PC-9 (cell line): ENCODE results near the gene PAK3. TPM values are rescaled to one million over a fixed set of nuclear protein-coding genes. Genes with fewer than 3 reads are reported as not detected.

Experiments
- BruUV-seq: library from RNA; stranded (reverse); fragments of 400-500 nt; replicated peaks from 2 replicates; lab custom pipeline; 2021; lab: Mats Ljungman, UMichigan
- CTCF ChIA-PET: fragments of 300-600 bp; sonication (Branson Sonifier 250); formaldehyde crosslinking; loops from one replicate; lab custom pipeline; 2022; ENCODE audit warnings: antibody characterized with exemption; lab: Charles Lee
- POLR2A ChIA-PET: fragments of 300-600 bp; sonication (Branson Sonifier 250); formaldehyde crosslinking; loops from one replicate; lab custom pipeline; 2022; ENCODE audit warnings: antibody characterized with exemption; ENCODE audit not compliant: unreplicated experiment; lab: Charles Lee
- DNase-seq, 2 experiments: peaks; one replicate each; pipeline versions ENCODE4 v3.0.0 to v3.0.0-alpha.2; 2015 to 2022; ENCODE audit warnings: mixed read lengths in 1 of 2
- H2AFZ ChIP-seq: fragments of 200-600 bp; sonication (generic); 2 replicates; pipeline ENCODE4 v1.8.1; 2017; ENCODE audit warnings: antibody characterized with exemption
- H3F3A ChIP-seq: fragments of 200-600 bp; sonication (generic); 2 replicates; pipeline ENCODE4 v1.8.1; 2017; ENCODE audit warnings: antibody characterized with exemption, mild to moderate bottlenecking, low read depth; ENCODE audit not compliant: insufficient read depth
- H3K27ac ChIP-seq: fragments of 200-600 bp; sonication (generic); 2 replicates; pipeline ENCODE4 v1.6.1; 2016; ENCODE audit warnings: mixed run types
- H3K27me3 ChIP-seq: fragments of 200-600 bp; sonication (generic); 2 replicates; pipeline ENCODE4 v1.6.1; 2016; ENCODE audit warnings: low read depth, mixed run types; ENCODE audit not compliant: insufficient read depth
- H3K36me3 ChIP-seq: fragments of 200-600 bp; sonication (generic); 2 replicates; pipeline ENCODE4 v1.6.1; 2016; ENCODE audit warnings: low read depth, mixed run types
- H3K4me1 ChIP-seq: fragments of 200-600 bp; sonication (generic); replicated peaks from 2 replicates; pipeline ENCODE4 v1.6.1; 2016; ENCODE audit warnings: mixed run types; ENCODE audit not compliant: insufficient read depth
- H3K4me2 ChIP-seq: fragments of 200-600 bp; sonication (generic); 2 replicates; pipeline ENCODE4 v1.6.1; 2017; ENCODE audit warnings: mixed run types
- H3K4me3 ChIP-seq: fragments of 200-600 bp; sonication (generic); 2 replicates; pipeline ENCODE4 v1.6.1; 2016; ENCODE audit warnings: mixed run types
- H3K79me2 ChIP-seq: fragments of 200-600 bp; sonication (generic); 2 replicates; pipeline ENCODE4 v1.6.1; 2017; ENCODE audit warnings: low read depth, mixed run types
- H3K9me2 ChIP-seq: fragments of 200-600 bp; sonication (generic); 2 replicates; pipeline ENCODE4 v1.8.1; 2017; ENCODE audit warnings: mild to moderate bottlenecking; ENCODE audit not compliant: insufficient read depth
- H3K9me3 ChIP-seq: fragments of 200-600 bp; sonication (generic); 2 replicates; pipeline ENCODE4 v1.8.1; 2016; ENCODE audit warnings: low read depth; ENCODE audit not compliant: insufficient read depth
- H4K20me1 ChIP-seq: fragments of 200-600 bp; sonication (generic); 2 replicates; pipeline ENCODE4 v1.8.1; 2017; ENCODE audit not compliant: insufficient read depth
- EZH2 ChIP-seq: fragments of 200-600 bp; sonication (generic); IDR thresholded peaks from 2 replicates; pipeline ENCODE4 v1.8.0; 2017; ENCODE audit warnings: antibody characterized with exemption, low read depth
- intact Hi-C: fragments of 100-400 bp; cut with micrococcal nuclease; formaldehyde crosslinking; loops from one replicate; pipeline ENCODE4 v1.10.0; 2022; ENCODE audit not compliant: unreplicated experiment
- total RNA-seq: library from RNA; stranded (reverse); gene quantifications from 2 replicates; pipeline ENCODE4 v1.2.3, GENCODE V29; 2021
- TF ChIP-seq, protein P1 (sequence below): fragments of 200-600 bp; sonication (generic); conservative IDR thresholded peaks from 2 replicates; pipeline ENCODE4 v1.6.1; 2017; ENCODE audit warnings: mixed run types, antibody characterized with exemption, mild to moderate bottlenecking, moderate library complexity

PAK3 gene
- total RNA-seq, 1 experiment from 2014 or later = not detected

DNA sequence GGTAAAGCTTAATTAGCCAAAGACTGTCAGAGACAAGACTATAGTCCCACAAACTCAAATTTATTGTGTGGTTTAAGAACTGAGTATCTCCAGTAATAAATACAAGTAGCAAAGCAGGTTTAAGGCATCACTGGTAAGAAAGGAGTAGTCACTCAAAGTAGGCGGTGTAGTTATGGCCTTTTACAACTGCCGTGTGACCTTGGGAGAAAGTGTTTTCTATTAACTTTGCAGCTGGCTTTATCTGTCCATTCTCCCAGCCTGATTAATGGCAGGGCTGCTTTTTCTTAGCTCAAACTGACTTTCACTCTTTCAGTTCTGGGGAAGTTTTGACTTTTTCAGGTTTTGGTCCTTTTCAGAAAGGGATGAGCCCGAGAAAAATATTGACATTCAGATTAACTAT is 7.4 kb upstream of the PAK3 start:
- H3K79me2 ChIP-seq = no peaks in the 10 kb centered on the region
- TF ChIP-seq, protein P1, sequence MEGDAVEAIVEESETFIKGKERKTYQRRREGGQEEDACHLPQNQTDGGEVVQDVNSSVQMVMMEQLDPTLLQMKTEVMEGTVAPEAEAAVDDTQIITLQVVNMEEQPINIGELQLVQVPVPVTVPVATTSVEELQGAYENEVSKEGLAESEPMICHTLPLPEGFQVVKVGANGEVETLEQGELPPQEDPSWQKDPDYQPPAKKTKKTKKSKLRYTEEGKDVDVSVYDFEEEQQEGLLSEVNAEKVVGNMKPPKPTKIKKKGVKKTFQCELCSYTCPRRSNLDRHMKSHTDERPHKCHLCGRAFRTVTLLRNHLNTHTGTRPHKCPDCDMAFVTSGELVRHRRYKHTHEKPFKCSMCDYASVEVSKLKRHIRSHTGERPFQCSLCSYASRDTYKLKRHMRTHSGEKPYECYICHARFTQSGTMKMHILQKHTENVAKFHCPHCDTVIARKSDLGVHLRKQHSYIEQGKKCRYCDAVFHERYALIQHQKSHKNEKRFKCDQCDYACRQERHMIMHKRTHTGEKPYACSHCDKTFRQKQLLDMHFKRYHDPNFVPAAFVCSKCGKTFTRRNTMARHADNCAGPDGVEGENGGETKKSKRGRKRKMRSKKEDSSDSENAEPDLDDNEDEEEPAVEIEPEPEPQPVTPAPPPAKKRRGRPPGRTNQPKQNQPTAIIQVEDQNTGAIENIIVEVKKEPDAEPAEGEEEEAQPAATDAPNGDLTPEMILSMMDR = no peak
- no peak for TF ChIP-seq EZH2
- H3F3A ChIP-seq = no peaks in the 10 kb centered on the region
- CTCF ChIA-PET = no interaction called here
- no peaks in the 10 kb centered on the region for H4K20me1 ChIP-seq
- intact Hi-C loops = no loop called here
- H2AFZ ChIP-seq = no peak overlapping the region
- H3K9me2 ChIP-seq = no peaks in the 10 kb centered on the region
- no peaks in the 10 kb centered on the region for H3K36me3 ChIP-seq
- H3K4me1 ChIP-seq = no peaks in the 10 kb centered on the region
- POLR2A ChIA-PET = no interaction called here
- H3K4me3 ChIP-seq = no peak overlapping the region
- H3K27ac ChIP-seq = no peak overlapping the region
- H3K27me3 ChIP-seq = peaks cover 28% of the 10 kb centered on the region; the same call in 1 of the 2 replicates
- no peak for DNase-seq
- no TSS peak for BruUV-seq
- no peak overlapping the region for H3K4me2 ChIP-seq
- no peaks in the 10 kb centered on the region for H3K9me3 ChIP-seq

DNA sequence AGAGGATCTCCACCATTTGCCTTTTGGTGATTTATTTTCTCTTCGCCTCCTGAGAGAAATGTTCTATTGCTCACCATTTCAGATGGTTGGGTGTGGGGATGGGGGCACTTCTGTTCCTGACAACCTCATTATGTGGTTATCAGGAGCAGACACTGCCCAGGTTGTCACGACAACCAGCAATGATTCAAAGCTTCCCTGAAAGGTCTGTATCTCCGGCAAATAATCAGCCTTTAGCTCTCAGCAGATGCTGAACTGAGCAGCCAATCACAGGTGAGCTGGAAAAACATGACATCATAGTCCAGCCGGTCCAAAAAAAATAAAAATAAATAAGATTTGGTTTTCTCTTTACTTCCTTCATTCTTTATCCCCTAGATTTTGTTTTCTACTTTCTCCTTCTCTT is 5.5 kb upstream of the PAK3 start:
- Histone ChIP-seq H3K4me1 (no peaks in the 10 kb centered on the region), H3K36me3 (no peaks in the 10 kb centered on the region), H3K4me3 (no peak overlapping the region), H4K20me1 (no peaks in the 10 kb centered on the region), H3K27me3 (peaks cover 36% of the 10 kb centered on the region; the same call in 1 of the 2 replicates), H3K9me2 (no peaks in the 10 kb centered on the region), H3K9me3 (no peaks in the 10 kb centered on the region), H3K27ac (no peak overlapping the region), H2AFZ (no peak overlapping the region), H3K4me2 (no peak overlapping the region), H3F3A (no peaks in the 10 kb centered on the region), H3K79me2 (no peaks in the 10 kb centered on the region)
- CTCF ChIA-PET = no interaction called here
- TF ChIP-seq, protein P1 = no peak
- TF ChIP-seq EZH2 = no peak
- BruUV-seq = no TSS peak
- DNase-seq = no peak
- POLR2A ChIA-PET = no interaction called here
- intact Hi-C loops = loop anchor here (10.0 kb wide), 1 partner anchor 236 kb away; no protein-coding TSS in a partner anchor

DNA sequence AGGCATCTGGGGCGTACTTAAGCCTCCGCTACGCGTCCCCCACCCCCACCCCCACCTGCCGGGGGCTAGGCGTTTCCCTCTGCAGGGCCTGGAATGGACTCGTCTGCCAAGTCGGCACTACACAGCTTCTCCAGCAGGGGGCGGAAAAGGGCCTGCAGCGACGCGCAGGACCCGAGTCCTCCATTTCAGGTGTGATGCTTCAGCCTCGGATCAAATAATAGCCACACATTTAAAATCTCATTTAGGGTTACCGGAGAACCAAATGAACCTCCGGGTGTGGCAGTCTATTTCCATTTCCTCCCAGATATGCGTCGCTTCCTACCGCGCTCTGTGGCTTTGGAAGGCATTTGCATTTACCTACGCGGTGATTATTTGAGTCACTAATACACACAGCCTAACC is 2.9 kb downstream of the PAK3 start:
- Histone ChIP-seq H4K20me1 (no peaks in the 10 kb centered on the region), H3K9me3 (no peaks in the 10 kb centered on the region), H3K4me1 (no peaks in the 10 kb centered on the region), H3K36me3 (no peaks in the 10 kb centered on the region), H3K27ac (no peak overlapping the region), H3F3A (no peaks in the 10 kb centered on the region), H3K27me3 (peaks cover 13% of the 10 kb centered on the region; the same call in 1 of the 2 replicates), H3K4me2 (no peak overlapping the region), H2AFZ (no peak overlapping the region), H3K9me2 (no peaks in the 10 kb centered on the region), H3K4me3 (no peak overlapping the region), H3K79me2 (no peaks in the 10 kb centered on the region)
- intact Hi-C loops = loop anchor here (10.0 kb wide), 1 partner anchor 244 kb away; no protein-coding TSS in a partner anchor
- POLR2A ChIA-PET = no interaction called here
- no TSS peak for BruUV-seq
- CTCF ChIA-PET = interaction anchor here (0.7 kb wide), 1 partner anchor 245 kb away, joined by 6 read pairs; no protein-coding TSS in a partner anchor
- no peak for TF ChIP-seq EZH2
- TF ChIP-seq, protein P1 = peak; percentile 68
- DNase-seq = peak in 1 of 2 experiments; percentile 8
